ENCODE measurements around the gene CHAD. TPM values are rescaled to one million over a fixed set of nuclear protein-coding genes. Genes with fewer than 3 reads are reported as not detected.

Gene CHAD
- total RNA-seq, 4 donors from 2014 or later = not detected

DNA sequence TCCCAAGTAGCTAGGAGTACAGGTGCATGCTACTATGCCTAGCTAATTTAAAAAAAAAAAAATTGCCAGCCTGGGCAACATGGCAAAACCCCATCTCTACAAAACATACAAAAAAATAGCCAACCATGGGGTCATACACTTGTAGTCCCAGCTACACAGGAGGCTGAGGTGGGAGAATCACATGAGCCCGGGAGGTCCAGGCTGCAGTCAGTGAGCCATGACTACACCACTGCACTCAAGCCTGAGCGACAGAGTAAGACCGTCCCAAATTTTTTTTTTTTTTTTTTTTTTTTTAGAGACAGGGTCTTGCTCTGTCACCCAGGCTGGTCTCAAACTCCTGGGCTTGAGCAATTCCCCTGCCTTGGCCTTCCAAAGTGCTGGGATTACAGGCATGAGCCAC is 14.8 kb downstream of the CHAD start:
- no peak for ATAC-seq (ENCODE audit: low FRiP score)
- DNase-seq (ENCODE audit: low spot score) = no peak
- TF ChIP-seq, protein P1, sequence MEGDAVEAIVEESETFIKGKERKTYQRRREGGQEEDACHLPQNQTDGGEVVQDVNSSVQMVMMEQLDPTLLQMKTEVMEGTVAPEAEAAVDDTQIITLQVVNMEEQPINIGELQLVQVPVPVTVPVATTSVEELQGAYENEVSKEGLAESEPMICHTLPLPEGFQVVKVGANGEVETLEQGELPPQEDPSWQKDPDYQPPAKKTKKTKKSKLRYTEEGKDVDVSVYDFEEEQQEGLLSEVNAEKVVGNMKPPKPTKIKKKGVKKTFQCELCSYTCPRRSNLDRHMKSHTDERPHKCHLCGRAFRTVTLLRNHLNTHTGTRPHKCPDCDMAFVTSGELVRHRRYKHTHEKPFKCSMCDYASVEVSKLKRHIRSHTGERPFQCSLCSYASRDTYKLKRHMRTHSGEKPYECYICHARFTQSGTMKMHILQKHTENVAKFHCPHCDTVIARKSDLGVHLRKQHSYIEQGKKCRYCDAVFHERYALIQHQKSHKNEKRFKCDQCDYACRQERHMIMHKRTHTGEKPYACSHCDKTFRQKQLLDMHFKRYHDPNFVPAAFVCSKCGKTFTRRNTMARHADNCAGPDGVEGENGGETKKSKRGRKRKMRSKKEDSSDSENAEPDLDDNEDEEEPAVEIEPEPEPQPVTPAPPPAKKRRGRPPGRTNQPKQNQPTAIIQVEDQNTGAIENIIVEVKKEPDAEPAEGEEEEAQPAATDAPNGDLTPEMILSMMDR (IDR thresholded peaks at IDR 0.05) = no peak

DNA sequence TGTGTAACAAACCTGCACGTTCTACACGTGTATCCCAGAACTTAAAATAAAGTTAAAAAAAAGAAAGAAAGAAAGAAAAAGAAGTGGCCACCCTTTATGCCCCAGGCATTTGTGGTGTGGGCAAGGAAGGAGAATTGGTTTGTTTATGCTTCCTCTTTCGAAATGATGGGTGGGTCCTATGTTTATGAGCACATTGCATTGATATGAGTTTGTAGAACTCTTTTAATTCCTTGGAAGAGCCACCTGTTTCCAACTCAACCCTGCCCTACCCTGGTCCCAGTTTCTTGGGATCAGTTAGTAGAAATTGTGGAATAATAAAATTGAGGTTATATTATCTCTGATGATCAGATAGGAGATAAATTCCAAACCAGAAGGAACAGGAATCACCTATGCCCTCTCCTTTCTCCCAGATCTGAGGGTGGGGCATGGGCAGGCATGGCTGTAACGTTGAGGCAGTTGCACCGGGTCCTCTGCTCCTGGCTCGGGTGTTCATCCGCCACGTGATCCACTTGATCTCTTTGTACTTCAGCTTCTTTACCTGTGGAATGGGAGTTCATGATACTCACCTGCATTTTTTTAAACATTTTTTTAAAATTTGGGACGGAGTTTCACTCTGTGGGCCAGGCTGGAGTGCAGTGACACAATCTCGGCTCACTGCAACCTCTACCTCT is 15.9 kb downstream of the CHAD start:
- TF ChIP-seq, protein P1 (IDR thresholded peaks at IDR 0.05) = no peak
- DNase-seq (ENCODE audit: low spot score) (no peak), ATAC-seq (ENCODE audit: low FRiP score) (no peak)

GRCh38 chr17:50451943-50452629 is 16.6 kb downstream of the CHAD start:
- TF ChIP-seq, protein P1 (IDR thresholded peaks at IDR 0.05) = no peak
- DNase-seq (ENCODE audit: low spot score) (no peak), ATAC-seq (ENCODE audit: low FRiP score) (no peak)

DNA sequence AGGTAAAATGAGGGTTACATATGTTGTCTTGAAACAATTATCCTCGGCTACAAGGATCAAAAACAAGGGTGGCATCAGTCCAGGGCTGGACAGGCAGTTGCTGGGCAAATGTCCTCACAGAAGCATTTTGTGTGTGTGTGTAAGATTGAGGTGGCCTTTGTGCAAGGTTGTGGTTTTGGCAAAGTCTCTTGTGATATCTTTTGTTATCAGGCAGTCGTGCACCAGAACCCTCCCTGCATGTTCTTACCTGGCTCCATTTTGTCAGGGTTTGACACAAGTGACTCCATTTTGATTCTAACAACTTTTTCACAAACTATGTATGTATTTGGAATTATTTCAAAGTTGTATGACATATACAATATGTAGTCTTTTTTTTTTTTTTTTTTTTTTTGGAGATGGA is 20.0 kb downstream of the CHAD start:
- DNase-seq (ENCODE audit: low spot score) (no peak), ATAC-seq (ENCODE audit: low FRiP score) (no peak)
- TF ChIP-seq, protein P1 (IDR thresholded peaks at IDR 0.05) = no peak

DNA sequence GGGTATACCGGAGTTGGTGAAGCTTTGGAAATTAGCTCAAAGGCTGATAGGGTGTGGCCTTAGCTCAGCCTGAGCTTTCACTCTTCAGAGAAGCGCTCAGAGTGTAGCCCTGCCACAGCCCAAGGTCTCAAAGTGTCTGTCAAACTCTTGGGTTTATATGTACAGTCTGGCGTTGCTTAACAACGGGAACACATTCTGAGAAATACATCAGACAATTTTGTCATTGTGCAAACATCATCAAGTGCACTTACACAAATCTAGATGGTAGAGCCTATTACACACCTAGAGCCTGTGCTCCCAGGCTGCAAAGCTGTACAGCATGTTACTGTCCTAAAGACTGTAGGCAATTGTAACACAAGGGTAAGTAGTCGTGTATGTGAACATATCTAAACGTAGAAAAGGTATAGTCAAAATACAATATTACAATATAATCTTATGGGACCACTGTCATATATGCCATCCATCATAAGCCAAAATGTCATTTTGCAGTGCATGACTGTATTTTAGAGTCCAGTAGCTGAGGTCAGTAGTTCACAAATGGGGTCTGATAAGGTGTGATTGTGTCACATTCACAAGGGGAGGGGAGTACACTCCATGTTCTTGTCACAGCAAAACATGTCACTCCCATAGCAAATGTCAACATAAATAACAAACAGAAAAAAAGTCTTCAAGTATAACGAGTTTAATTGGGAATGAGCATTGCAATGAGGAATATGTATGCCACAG is 20.6 kb downstream of the CHAD start:
- TF ChIP-seq, protein P1 (IDR thresholded peaks at IDR 0.05) = no peak
- ATAC-seq (ENCODE audit: low FRiP score) = no peak
- no peak for DNase-seq (ENCODE audit: low spot score)

- TF ChIP-seq, protein P1 (IDR thresholded peaks at IDR 0.05) = no peak
- DNase-seq (ENCODE audit: low spot score) (no peak), ATAC-seq (ENCODE audit: low FRiP score) (no peak)
These were observed 22.9 kb downstream of the CHAD start for GRCh38 chr17:50445730-50446325.
